GM21381 (cell line): ENCODE data around the gene E2F2.
"Not testable (repeated sequence)": the region's sequence is repeated elsewhere in the genome, so short reads cannot be mapped to it uniquely, and the experiment has no call there.

Experiments
- ATAC-seq: cut with Tn5 transposase; IDR thresholded peaks from one replicate; pipeline ENCODE4 v1.9.1; 2021; ENCODE audit warnings: mild to moderate bottlenecking, moderate library complexity; ENCODE audit not compliant: unreplicated experiment

Gene E2F2

DNA sequence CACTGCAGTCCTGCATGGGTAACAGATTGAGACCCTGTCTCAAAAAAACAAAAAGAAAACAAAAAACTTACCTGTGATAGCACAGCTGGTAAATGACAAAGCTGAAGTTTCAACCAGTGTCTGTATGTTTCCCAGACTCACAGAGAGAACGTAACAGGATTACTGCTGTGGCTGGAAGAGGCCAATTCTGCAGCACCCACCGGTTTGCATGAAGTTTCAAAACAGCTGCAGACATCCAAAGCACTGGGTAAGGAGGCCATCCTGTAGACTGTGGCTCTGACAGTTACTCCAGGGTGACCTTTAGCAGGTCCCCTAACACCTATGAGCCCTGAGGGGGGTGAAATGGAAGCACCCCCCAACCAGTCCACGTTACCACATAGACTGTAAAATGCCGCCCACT lies 20.8 kb upstream of the E2F2 start:
- ATAC-seq: no peak

GRCh38 chr1:23548704-23549143 lies 17.7 kb upstream of the E2F2 start:
- ATAC-seq: no peak

GRCh38 chr1:23546897-23547584 lies 16.0 kb upstream of the E2F2 start:
- ATAC-seq: no peak

DNA sequence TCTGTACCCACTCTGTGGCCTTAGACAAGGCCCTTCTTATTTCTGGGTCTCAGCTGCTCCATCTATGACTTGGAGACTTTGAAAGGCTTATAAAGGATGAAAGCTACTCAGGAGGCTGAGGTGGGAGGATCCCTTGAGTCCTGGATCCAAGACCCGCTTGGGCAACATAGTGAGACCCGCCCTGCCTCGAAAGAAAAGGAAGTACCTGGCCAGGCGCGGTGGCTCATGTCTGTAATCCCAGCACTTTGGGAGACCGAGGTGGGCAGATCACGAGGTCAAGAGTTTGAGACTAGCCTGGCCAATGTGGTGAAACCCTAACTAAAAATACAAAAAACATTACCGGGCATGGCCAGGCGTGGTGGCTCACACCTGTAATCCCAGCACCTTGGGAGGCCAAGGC lies 14.8 kb upstream of the E2F2 start:
- no peak for ATAC-seq

DNA sequence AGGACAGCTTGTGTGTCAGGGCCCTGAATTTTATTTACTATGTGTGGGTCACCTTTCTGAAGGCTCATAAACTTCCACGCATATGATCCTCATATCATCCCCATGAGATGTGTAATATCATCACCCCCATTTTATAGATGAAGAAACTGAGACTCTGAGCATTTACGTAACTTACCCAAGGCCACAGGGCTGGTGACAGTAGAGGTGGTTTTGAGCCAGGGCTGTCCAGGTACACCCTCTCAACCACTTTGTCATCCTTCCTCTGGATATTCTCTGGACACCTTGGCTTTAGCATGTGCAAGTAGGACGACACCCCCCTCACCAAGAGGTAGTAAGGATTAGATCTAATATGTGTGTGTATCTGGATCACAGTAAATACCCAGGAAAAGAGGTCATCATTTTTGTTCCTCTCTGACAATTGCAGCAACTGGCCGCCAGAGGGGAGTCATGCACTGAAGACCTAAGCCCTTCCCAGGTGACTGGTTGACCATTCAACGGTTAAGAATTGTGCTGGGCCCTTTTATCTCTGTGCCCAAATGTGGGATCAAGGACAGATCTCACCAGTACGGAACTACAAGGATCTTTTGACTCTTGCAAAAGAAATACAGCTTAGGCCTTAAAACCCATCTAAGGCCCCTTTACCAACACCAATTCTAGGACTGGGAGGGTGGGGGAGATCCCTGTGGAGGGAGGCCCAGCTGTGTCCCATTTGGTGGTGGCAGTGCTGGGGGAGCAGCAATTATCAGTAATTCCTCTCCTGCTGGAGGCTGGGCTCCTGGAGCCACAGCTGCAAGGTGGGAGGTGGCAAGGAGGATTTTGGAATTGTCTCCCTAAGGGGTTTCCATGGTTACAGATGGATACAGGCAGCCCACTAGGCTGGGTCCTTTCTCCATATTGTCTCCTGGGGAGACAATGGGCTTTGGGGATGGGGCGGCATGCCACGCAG lies 13.7 kb upstream of the E2F2 start:
- ATAC-seq: no peak

- ATAC-seq: no peak
Observed at GRCh38 chr1:23543707-23544443, 12.8 kb upstream of the E2F2 start.

- not testable (repeated sequence) for ATAC-seq
Observed at GRCh38 chr1:23542940-23543339, 11.9 kb upstream of the E2F2 start.

GRCh38 chr1:23539698-23540266 lies 8.7 kb upstream of the E2F2 start:
- peak; percentile 80 for ATAC-seq

GRCh38 chr1:23537296-23537973 lies 6.4 kb upstream of the E2F2 start:
- no peak for ATAC-seq

DNA sequence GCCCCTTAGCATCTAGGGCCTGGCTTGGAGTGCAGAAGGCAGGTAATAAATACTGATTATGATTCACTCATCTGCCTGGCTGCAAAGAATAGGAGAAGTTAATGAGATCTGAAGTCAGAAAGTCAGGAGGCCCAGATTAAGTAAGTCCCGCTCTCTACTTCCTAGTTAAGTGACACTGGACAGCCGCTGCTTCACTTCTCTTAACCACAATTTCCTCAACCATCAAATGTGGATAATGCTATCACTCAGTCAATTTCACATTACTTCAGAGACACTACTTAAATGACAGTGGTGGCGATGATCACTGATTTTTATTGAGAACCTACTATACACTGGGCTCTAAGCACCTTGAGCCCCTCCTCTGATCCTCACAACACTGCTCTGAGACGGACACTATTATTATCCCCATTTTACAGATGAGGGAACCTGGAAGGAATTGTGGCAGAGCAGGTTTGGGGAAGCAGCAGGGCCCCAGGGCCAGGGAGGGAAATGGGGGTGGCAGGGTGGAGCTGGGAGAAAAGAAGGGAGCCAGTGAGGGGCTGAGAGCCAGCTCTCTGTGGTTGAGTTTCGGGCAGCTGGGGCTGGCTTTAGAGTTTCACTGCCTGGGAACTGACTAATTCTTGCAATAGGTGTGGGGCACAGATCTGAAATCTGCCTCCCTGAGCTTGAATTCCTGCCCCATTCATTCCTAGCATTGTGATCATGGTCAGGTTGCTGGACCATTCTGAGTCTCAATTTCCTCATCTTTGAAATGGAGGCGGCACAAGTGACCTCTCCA lies 2.4 kb upstream of the E2F2 start:
- no peak for ATAC-seq

DNA sequence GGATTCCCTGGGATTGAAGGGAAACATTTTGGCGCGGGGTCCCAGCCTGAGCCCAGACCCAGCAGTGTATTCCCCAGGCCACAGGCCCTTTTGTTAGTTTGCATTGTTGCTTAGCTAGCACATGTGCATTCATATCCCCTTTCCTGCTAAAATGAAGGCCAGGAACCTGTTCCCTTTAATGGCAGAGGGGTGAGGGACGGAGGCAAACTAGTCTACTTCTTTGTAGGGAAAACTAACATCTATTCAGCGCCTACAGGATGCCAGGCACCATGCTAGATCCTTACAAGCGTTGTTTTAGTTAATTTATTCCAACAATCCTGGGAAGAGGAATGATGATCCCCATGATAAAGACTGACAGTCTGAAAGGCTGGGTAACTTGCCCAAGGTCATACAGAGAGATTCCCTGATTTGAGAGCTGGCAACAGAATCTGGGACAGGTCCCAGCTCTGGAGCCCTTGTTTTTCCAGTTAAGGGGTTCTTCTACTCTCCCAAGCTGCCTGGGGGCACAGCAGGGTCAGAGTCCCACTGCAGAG lies 595 bp upstream of the E2F2 start:
- ATAC-seq: no peak

GRCh38 chr1:23530087-23530746 lies 816 bp downstream of the E2F2 start:
- no peak for ATAC-seq

- no peak for ATAC-seq
Observed at GRCh38 chr1:23529146-23530086, 1.6 kb downstream of the E2F2 start.

- ATAC-seq: peak; percentile 40
Observed at GRCh38 chr1:23528250-23528978, 2.6 kb downstream of the E2F2 start.

GRCh38 chr1:23527900-23528249 lies 3.2 kb downstream of the E2F2 start:
- ATAC-seq: no peak

- no peak for ATAC-seq
Observed at GRCh38 chr1:23527366-23527765, 3.7 kb downstream of the E2F2 start.

GRCh38 chr1:23526329-23527041 lies 4.5 kb downstream of the E2F2 start:
- ATAC-seq: no peak
